Measurements from ENCODE around the gene LMO7. TPM values are rescaled to one million over a fixed set of nuclear protein-coding genes. Genes with fewer than 3 reads are reported as not detected.

LMO7 gene
- total and polyA plus RNA-seq, 8 donors: 14.7 to 50.4 (median 29.1) TPM

DNA sequence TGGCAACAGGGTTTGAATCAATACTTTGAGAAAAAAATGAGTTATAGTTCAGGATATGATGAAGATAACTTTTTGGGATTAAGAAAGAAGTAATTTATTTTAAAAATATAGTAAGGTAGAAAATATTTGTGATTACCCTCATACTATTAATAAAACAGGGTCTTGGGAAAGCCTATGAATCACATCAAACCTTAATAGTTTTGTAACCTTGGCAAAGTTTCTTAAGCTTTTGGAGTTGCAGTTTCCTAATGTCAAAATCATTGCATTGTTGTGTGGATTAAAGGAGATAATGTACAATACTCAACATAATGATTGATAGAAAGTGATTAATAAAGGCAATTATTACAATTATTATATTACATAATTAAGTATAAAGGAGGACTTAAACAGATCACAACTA is 149.0 kb downstream of the LMO7 start:
- intact Hi-C loops (cut with DNase I): no loop called here
- Histone ChIP-seq H3K4me3 (no peak overlapping the region), H3K36me3 (no peaks in the 10 kb centered on the region), H3K9me3 (no peaks in the 10 kb centered on the region), H3K27me3 (no peaks in the 10 kb centered on the region), H3K27ac (no peak overlapping the region), H3K4me1 (peaks cover 12 to 18% (median 16%) of the 10 kb centered on the region in 3 donors)
- DNase-seq (no peak), FAIRE-seq (peak; percentile 9), ATAC-seq (no peak)
- TF ChIP-seq, protein P1, sequence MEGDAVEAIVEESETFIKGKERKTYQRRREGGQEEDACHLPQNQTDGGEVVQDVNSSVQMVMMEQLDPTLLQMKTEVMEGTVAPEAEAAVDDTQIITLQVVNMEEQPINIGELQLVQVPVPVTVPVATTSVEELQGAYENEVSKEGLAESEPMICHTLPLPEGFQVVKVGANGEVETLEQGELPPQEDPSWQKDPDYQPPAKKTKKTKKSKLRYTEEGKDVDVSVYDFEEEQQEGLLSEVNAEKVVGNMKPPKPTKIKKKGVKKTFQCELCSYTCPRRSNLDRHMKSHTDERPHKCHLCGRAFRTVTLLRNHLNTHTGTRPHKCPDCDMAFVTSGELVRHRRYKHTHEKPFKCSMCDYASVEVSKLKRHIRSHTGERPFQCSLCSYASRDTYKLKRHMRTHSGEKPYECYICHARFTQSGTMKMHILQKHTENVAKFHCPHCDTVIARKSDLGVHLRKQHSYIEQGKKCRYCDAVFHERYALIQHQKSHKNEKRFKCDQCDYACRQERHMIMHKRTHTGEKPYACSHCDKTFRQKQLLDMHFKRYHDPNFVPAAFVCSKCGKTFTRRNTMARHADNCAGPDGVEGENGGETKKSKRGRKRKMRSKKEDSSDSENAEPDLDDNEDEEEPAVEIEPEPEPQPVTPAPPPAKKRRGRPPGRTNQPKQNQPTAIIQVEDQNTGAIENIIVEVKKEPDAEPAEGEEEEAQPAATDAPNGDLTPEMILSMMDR (IDR thresholded peaks at IDR 0.05): no peak

DNA sequence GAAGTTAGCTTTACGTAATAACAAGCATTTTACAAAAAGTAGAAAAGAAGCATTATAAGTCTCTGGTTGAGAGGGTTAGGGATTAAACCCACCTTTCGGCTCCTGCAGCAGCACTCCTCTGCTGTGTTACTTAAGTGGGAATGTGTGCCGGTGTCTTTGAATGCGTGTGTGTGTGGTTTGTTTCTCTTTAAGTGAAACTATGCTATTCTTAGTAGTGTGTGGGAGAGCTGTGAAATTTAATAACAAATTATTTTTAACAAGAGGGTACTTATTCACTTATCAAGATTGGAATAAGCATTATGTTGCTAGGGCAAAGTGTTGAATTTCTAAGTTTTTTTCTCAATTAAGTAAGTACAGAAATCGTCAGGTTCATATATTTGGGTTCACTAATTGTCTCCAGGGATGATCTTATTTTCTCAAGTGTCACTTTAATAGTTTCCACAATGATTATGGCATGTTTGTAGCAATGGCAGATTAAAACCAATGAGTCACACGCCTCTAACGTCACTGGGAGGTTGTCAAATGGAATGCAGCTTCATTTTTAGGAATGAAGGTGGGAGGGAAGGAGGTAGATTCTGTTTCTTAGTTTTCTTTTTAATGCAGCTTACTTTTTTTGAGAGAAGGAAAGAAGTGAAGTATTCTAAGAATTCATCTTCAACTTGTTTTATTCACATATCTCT is 151.3 kb downstream of the LMO7 start:
- no peak overlapping the region for H3K27ac ChIP-seq
- WGBS, 2 donors: 81 to 86% methylated on average over 7 of the region's 7 CpGs

DNA sequence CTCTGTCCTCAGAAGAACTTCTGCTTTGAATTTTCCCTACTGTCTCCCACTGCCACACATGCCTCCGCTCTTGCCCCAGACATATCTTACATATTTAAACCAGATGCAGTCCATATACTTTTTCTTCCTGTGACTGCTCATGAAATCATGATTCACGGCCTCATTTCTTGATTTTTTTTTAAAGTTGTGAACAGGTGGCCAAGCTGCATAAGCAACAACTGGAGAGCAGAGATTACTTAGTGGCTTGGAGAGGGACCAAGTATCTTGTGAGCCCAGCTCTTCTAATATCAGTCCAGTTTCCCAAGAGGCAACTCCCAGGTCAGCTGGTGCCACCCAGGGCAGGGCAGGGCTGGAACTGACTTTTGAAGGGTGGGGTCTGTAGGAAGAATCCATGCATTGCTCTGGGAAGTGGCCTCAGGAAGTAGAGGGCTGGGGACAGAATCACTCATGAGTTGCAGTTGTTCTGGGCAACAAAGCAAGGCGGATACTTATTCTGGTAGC is 152.4 kb downstream of the LMO7 start:
- DNase-seq (no peak), ATAC-seq (peak in 3 of 4 donors; percentile 33 to 36 (median 35)), FAIRE-seq (no peak)
- H3K27ac ChIP-seq: no peak overlapping the region
- no peaks in the 10 kb centered on the region for H3K36me3 ChIP-seq
- TF ChIP-seq, protein P1 (IDR thresholded peaks at IDR 0.05): no peak
- peaks cover 15 to 33% (median 18%) of the 10 kb centered on the region in 3 donors for H3K4me1 ChIP-seq
- no peak overlapping the region for H3K4me3 ChIP-seq
- intact Hi-C loops (cut with DNase I): no loop called here
- 48 to 57% methylated on average over 3 of the region's 3 CpGs for WGBS, 2 donors
- H3K9me3 ChIP-seq: no peaks in the 10 kb centered on the region
- H3K27me3 ChIP-seq: no peaks in the 10 kb centered on the region

More for the DNA sequence above, 151.3 kb downstream of the LMO7 start:
- ATAC-seq: no peak
- FAIRE-seq: no peak
- Histone ChIP-seq H3K36me3 (no peaks in the 10 kb centered on the region), H3K27me3 (no peaks in the 10 kb centered on the region), H3K4me1 (peaks cover 13 to 24% (median 18%) of the 10 kb centered on the region in 3 donors), H3K9me3 (no peaks in the 10 kb centered on the region), H3K4me3 (no peak overlapping the region)
- TF ChIP-seq, protein P1 (IDR thresholded peaks at IDR 0.05): no peak
- intact Hi-C loops (cut with DNase I): no loop called here
- no peak for DNase-seq

DNA sequence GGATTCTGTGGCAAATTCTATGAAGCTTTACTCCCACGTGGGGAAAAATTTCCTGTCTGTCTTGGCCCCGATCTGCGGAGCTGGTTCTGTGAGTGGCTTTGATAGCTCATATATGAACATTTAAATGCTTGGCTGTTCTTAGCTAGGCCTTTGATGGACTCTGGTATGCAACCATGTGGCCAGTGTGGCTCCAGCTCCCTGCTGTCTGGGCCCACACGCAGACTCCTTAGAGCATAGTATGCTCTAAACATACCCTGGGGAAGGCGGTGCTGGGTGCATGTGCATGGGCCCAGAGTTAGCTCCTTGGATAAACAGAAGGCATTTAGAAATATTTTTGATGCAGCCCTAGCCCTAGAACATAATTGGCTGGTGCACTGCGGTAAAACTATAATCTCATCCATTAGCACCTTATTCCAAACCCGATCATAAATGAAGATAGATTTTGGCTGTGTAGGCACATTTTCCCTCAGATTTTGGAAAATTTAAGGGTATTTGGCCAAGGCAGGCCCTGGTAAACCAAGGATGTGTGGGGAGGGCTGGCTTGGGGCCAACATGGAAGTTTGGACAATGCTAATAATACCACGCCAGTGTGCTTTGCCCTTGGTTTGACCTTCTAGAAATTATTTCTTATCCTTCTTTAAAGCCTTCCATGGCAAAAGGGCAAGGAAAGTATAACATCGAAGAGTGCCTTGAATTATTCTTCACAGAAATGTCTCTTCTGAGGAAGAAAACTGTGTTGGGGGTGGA is 153.5 kb downstream of the LMO7 start:
- intact Hi-C loops (cut with DNase I): no loop called here
- Histone ChIP-seq H3K36me3 (no peaks in the 10 kb centered on the region), H3K9me3 (no peaks in the 10 kb centered on the region), H3K4me3 (no peak overlapping the region), H3K4me1 (peaks cover 5 to 28% (median 10%) of the 10 kb centered on the region in 3 donors), H3K27ac (no peak overlapping the region), H3K27me3 (no peaks in the 10 kb centered on the region)
- WGBS, 2 donors: 70 to 75% methylated on average over 9 of the region's 9 CpGs
- TF ChIP-seq, protein P1 (IDR thresholded peaks at IDR 0.05): no peak
- FAIRE-seq: no peak
- DNase-seq: no peak
- no peak for ATAC-seq

Data from pancreas (tissue), 10 donors.